T-cell (primary cell): Measurements from ENCODE around the gene FBXL14. TPM values are rescaled to one million over a fixed set of nuclear protein-coding genes. Genes with fewer than 3 reads are reported as not detected.

ENCODE experiments used
- ATAC-seq, 4 experiments: fragments of 200-7000 bp in 3 of 4; fragments of 150-1000 bp in 1 of 4; cut with Tn5 transposase; replicated peaks in 1 of 4; 1 replicate in 3 of 4; 2 replicates in 1 of 4; pipeline ENCODE4 v1.10.0; 2021; ENCODE audit warnings: moderate library complexity in 3 of 4, mild to moderate bottlenecking in 2 of 4, moderate number of reproducible peaks in 1 of 4
- CTCF ChIA-PET, 2 donors: fragments of 300-600 bp; sonication (Branson Sonifier 250); formaldehyde crosslinking; loops; one replicate each; lab custom pipeline; 2022; ENCODE audit warnings: antibody characterized with exemption in 2 of 2; lab: Charles Lee
- POLR2A ChIA-PET, 2 donors: fragments of 300-600 bp; sonication (Branson Sonifier 250); formaldehyde crosslinking; loops; one replicate each; lab custom pipeline; 2022; ENCODE audit warnings: antibody characterized with exemption in 2 of 2; lab: Charles Lee
- DNase-seq, 35 experiments: peaks; one replicate each; pipeline versions ENCODE4 v3.0.0 to v3.0.0-alpha.2; 2013 to 2023
- H3K27ac ChIP-seq: one replicate; pipeline ENCODE4 v1.5.1; 2013; ENCODE audit warnings: low read length
- H3K27me3 ChIP-seq, 2 experiments: replicated peaks in 1 of 2; 1 replicate in 1 of 2; 2 replicates in 1 of 2; pipeline versions ENCODE4 v1.6.1 to v1.7.0; 2013; ENCODE audit warnings: low read length in 1 of 2, mixed read lengths in 1 of 2; ENCODE audit not compliant: control insufficient read depth in 2 of 2, insufficient read depth in 2 of 2; ENCODE audit errors: extremely low read depth in 1 of 2
- H3K36me3 ChIP-seq, 2 donors: 1 replicate in 1 of 2; 2 replicates in 1 of 2; pipeline versions ENCODE4 v1.6.1 to v1.7.0; 2013; ENCODE audit warnings: low read length in 1 of 2; ENCODE audit not compliant: control insufficient read depth in 2 of 2, insufficient read depth in 1 of 2; ENCODE audit errors: extremely low read depth in 1 of 2
- H3K4me1 ChIP-seq, 2 experiments: 1 replicate in 1 of 2; 2 replicates in 1 of 2; pipeline versions ENCODE4 v1.6.1 to v1.7.0; 2013; ENCODE audit warnings: low read length in 2 of 2, mixed read lengths in 1 of 2; ENCODE audit not compliant: insufficient read depth in 2 of 2, control insufficient read depth in 1 of 2; ENCODE audit errors: extremely low read depth in 1 of 2
- H3K4me3 ChIP-seq, 2 donors: 1 replicate in 1 of 2; 2 replicates in 1 of 2; pipeline versions ENCODE4 v1.5.1 to v1.7.0; 2013; ENCODE audit warnings: mild to moderate bottlenecking in 2 of 2, low read length in 1 of 2, moderate library complexity in 1 of 2; ENCODE audit not compliant: control insufficient read depth in 1 of 2; ENCODE audit errors: extremely low read depth in 1 of 2
- H3K9me3 ChIP-seq: 2 replicates; pipeline ENCODE4 v1.7.0; 2013
- H3K27ac Mint-ChIP-seq, 2 donors: one replicate each; pipeline ENCODE4 v1.8.0; 2020 to 2021; ENCODE audit warnings: mild to moderate bottlenecking in 2 of 2, mixed read lengths in 2 of 2
- H3K27me3 Mint-ChIP-seq, 2 donors: one replicate each; pipeline ENCODE4 v1.8.0; 2021 to 2022; ENCODE audit warnings: mixed read lengths in 2 of 2
- H3K36me3 Mint-ChIP-seq: one replicate; pipeline ENCODE4 v1.8.0; 2021; ENCODE audit warnings: mixed read lengths
- H3K4me1 Mint-ChIP-seq, 3 donors: one replicate each; pipeline ENCODE4 v1.8.0; 2020 to 2022; ENCODE audit warnings: mixed read lengths in 3 of 3, mild to moderate bottlenecking in 1 of 3
- H3K4me3 Mint-ChIP-seq, 3 donors: one replicate each; pipeline ENCODE4 v1.8.0; 2020 to 2022; ENCODE audit warnings: mild to moderate bottlenecking in 3 of 3, mixed read lengths in 3 of 3, moderate library complexity in 3 of 3
- H3K9me3 Mint-ChIP-seq, 3 donors: one replicate each; pipeline ENCODE4 v1.8.0; 2020 to 2022; ENCODE audit warnings: mixed read lengths in 3 of 3
- WGBS: methylation state at CpG from one replicate; pipeline ENCODE4 v1.1.5; 2013; ENCODE audit warnings: missing lambda C conversion rate; ENCODE audit not compliant: insufficient coverage; 5-methylcytosine and 5-hydroxymethylcytosine counted together
- total RNA-seq, 35 experiments: library from RNA in 6 of 35; stranded (reverse) in 6 of 35; fragments of 120-200 nt in 1 of 35; gene quantifications; one replicate each; pipeline versions ENCODE4 v1.2.1 to v1.2.4 and lab custom pipeline; 2013 to 2026

The FBXL14 gene
- total RNA-seq, 5 donors from 2014 or later (not counting 1 experiment from before 2014, with no cell fraction given), result 27.3 to 48.7 (median 42.5) TPM

DNA sequence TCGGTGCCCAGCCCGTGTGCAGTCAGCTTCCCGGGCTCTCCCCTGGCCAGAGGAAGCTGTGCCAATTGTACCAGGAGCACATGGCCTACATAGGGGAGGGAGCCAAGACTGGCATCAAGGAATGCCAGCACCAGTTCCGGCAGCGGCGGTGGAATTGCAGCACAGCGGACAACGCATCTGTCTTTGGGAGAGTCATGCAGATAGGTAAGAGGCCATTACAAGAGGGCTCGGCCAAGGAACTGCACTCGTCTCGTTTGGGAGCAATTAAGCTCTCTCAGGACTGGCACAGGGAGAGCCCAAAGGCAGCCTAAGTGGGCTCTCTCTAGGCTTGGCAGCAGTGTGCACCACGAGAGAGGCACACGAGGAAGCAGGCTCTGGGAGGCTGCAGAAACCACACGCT lies 38.3 kb upstream of the FBXL14 start:
- WGBS, result 88% methylated on average over 12 of the region's 14 CpGs
- no peak for ATAC-seq
- no peak overlapping the region for H3K4me3 ChIP-seq
- no peak overlapping the region for H3K4me3 Mint-ChIP-seq
- peaks cover 51 to 60% of the 10 kb centered on the region in 2 donors for H3K27me3 Mint-ChIP-seq
- H3K9me3 ChIP-seq, result no peaks in the 10 kb centered on the region
- H3K36me3 Mint-ChIP-seq, result no peaks in the 10 kb centered on the region
- H3K27ac Mint-ChIP-seq, result no peak overlapping the region
- no peaks in the 10 kb centered on the region for H3K9me3 Mint-ChIP-seq
- no peak for DNase-seq
- peaks cover 3 to 62% of the 10 kb centered on the region in 2 experiments for H3K27me3 ChIP-seq
- H3K36me3 ChIP-seq, result no peaks in the 10 kb centered on the region
- CTCF ChIA-PET, result interaction anchor here in 1 of 2 donors (0.6 to 1.1 kb wide), 2 partner anchors 379 to 504 kb away, joined by 3 read pairs; no protein-coding TSS in a partner anchor
- peaks cover 2 to 20% of the 10 kb centered on the region in 2 experiments for H3K4me1 ChIP-seq
- H3K4me1 Mint-ChIP-seq, result peaks cover 15 to 26% (median 17%) of the 10 kb centered on the region in 3 donors
- no peak overlapping the region for H3K27ac ChIP-seq
- POLR2A ChIA-PET, result no interaction called here

DNA sequence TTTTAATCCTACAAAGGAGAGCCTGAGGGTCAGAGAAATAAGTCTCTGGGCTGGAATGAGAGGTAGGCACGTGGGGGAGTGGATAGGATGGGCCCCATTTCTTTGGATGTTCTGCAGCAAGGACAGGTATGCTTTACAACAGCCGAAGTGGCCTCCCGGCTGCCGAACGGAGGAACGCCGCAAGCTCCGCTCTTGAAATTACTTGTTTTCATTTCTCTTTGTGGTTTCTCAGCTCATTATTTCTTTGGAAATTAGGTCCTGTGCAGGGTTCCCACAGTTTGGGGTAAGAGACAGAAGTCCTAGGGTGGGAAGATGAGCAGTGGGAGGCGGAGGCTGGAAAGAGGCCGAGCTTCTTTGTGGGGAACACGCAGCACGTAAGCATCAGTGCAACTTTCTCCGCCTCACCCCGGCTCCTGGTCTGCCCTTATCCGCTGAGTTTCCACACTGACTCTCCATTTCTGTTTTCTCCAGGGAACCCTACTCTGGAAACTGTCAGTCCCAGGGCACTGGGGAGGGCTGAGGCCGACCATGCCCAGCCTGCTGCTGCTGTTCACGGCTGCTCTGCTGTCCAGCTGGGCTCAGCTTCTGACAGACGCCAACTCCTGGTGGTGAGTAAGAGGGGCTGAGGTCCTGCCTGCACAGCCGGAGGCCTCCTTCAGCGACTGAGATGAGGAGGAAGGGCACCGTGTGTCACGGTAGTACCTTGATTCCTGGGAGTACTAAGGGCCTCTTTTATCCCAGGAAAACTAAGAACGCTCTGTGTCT lies 36.6 kb upstream of the FBXL14 start:
- peaks cover 3 to 67% of the 10 kb centered on the region in 2 experiments for H3K27me3 ChIP-seq
- peaks cover 51 to 61% of the 10 kb centered on the region in 2 donors for H3K27me3 Mint-ChIP-seq
- no peak for DNase-seq
- H3K36me3 Mint-ChIP-seq, result no peaks in the 10 kb centered on the region
- H3K36me3 ChIP-seq, result no peaks in the 10 kb centered on the region
- 35% methylated on average over 15 of the region's 23 CpGs for WGBS
- peaks cover 2 to 20% of the 10 kb centered on the region in 2 experiments for H3K4me1 ChIP-seq
- H3K27ac Mint-ChIP-seq, result peak overlapping the region in 1 of 2 donors; percentile 57
- peaks cover 15 to 26% (median 17%) of the 10 kb centered on the region in 3 donors for H3K4me1 Mint-ChIP-seq
- CTCF ChIA-PET, result interaction anchor here in 1 of 2 donors (0.6 kb wide), 2 partner anchors 12 to 30 kb away, joined by 3 to 6 read pairs; no protein-coding TSS in a partner anchor
- H3K9me3 ChIP-seq, result no peaks in the 10 kb centered on the region
- H3K9me3 Mint-ChIP-seq, result no peaks in the 10 kb centered on the region
- peak overlapping the region in 1 of 2 donors; percentile 49 for H3K4me3 ChIP-seq
- no peak overlapping the region for H3K27ac ChIP-seq
- POLR2A ChIA-PET, result no interaction called here
- H3K4me3 Mint-ChIP-seq, result peak overlapping the region; percentile 58 to 82 (median 64)
- ATAC-seq, result peak in 1 of 4 experiments; percentile 20

DNA sequence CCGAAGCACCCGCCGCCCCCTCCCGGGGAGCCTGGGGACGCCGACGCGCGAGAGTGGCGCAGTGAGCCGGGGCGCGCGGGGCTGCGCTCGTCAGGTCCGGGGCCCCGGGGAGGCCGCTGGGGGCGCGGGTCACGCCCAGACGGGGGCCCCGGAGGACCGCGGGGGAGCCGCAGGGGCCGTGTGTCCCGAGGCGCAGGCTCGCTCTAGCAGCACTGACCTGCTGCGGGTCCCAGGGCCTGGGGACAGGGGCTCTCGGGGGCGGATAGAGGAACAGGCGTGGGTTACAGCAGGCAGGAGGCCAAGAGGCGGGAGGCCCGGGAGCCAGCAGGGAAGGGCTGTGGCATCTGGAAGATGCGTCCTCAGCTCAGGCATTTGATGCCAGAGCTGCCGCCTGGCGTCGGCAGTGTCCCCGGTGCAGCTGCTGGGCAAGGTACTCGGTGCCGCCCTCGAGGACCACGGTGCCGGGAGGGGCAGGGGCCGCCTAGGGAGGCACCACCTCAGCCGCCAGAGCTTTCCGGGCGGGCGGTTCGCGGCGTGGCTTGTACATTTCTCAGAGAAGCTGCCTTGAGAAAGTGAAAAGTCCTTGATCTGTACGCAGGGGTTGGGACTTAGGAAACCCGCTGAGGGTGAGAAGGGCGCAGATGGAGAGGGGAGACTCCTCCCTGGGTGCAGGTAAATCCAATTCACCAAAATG lies 35.9 kb upstream of the FBXL14 start:
- no peaks in the 10 kb centered on the region for H3K9me3 Mint-ChIP-seq
- H3K9me3 ChIP-seq, result no peaks in the 10 kb centered on the region
- ATAC-seq (peak; percentile 59 to 74 (median 64)), DNase-seq (peak in 10 of 35 experiments; percentile 3 to 32 (median 20))
- ChIA-PET CTCF (interaction anchor here in 1 of 2 donors (1.1 kb wide), 1 partner anchor 29 kb away, joined by 4 read pairs; no protein-coding TSS in a partner anchor), POLR2A (no interaction called here)
- H3K36me3 Mint-ChIP-seq, result no peaks in the 10 kb centered on the region
- peaks cover 3 to 63% of the 10 kb centered on the region in 2 experiments for H3K27me3 ChIP-seq
- no peak overlapping the region for H3K27ac ChIP-seq
- no peaks in the 10 kb centered on the region for H3K36me3 ChIP-seq
- H3K27me3 Mint-ChIP-seq, result peaks cover 49 to 61% of the 10 kb centered on the region in 2 donors
- WGBS, result 2% methylated on average over 48 of the region's 58 CpGs
- H3K27ac Mint-ChIP-seq, result peak overlapping the region in 1 of 2 donors; percentile 57
- peak overlapping the region; percentile 30 to 49 for H3K4me3 ChIP-seq
- H3K4me1 Mint-ChIP-seq, result peaks cover 15 to 26% (median 17%) of the 10 kb centered on the region in 3 donors
- H3K4me3 Mint-ChIP-seq, result peak overlapping the region; percentile 58 to 82 (median 64)
- H3K4me1 ChIP-seq, result peaks cover 2 to 20% of the 10 kb centered on the region in 2 experiments

DNA sequence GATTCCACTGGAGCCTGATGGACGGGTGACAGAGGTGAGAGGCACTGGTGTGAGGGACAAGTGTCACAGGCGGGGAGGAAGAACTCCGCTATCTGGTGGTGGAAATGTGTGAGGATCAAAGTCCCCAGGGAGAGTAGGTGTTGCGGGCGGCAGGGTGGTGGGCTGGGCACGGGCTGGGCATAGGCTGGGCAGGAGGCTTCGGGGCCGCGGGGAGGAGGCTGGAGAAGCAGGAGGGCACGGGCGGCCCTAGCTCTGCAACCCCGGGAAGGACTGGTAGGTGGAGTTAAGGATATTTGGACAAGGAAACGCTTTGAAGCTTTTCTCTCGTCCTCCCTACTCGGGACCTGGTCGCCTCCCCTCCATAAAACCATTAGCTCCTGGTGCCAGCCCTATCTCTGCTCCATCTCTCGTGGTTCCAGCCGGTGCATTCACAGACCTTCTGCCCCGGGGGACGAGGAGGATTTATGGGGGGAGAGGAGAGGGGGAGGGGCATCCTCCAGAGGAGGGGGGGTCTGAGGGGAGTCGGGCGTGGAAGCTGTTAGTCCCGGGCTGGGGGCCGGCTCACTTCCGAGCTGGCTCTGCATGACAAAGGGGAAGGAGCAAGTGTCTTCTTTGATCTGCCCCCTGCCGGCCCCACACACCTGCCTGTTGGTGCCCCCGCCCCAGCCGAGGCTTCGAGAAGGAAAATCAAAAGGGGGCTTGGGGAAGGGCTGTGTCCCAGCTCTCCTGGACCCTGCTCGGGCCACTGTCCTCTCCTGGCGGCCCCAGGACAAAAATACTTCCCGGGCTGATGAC lies 35.2 kb upstream of the FBXL14 start:
- POLR2A ChIA-PET, result no interaction called here
- Mint-ChIP-seq H3K4me3 (peak overlapping the region; percentile 59 to 82 (median 64)), H3K4me1 (peaks cover 15 to 24% (median 17%) of the 10 kb centered on the region in 3 donors), H3K36me3 (no peaks in the 10 kb centered on the region), H3K9me3 (no peaks in the 10 kb centered on the region), H3K27me3 (peaks cover 45 to 59% of the 10 kb centered on the region in 2 donors), H3K27ac (no peak overlapping the region)
- Histone ChIP-seq H3K4me3 (peak overlapping the region; percentile 30 to 49), H3K27ac (no peak overlapping the region), H3K36me3 (no peaks in the 10 kb centered on the region), H3K4me1 (peaks cover 2 to 20% of the 10 kb centered on the region in 2 experiments), H3K9me3 (no peaks in the 10 kb centered on the region), H3K27me3 (peaks cover 3 to 59% of the 10 kb centered on the region in 2 experiments)
- ATAC-seq, result peak in 2 of 4 experiments; percentile 14 to 24
- peak in 1 of 35 experiments; percentile 18 for DNase-seq
- WGBS, result 17% methylated on average over 18 of the region's 32 CpGs
- CTCF ChIA-PET, result interaction anchor here (0.6 to 1.1 kb wide), 2 partner anchors 28 to 233 kb away, joined by 3 to 4 read pairs; no protein-coding TSS in a partner anchor

DNA sequence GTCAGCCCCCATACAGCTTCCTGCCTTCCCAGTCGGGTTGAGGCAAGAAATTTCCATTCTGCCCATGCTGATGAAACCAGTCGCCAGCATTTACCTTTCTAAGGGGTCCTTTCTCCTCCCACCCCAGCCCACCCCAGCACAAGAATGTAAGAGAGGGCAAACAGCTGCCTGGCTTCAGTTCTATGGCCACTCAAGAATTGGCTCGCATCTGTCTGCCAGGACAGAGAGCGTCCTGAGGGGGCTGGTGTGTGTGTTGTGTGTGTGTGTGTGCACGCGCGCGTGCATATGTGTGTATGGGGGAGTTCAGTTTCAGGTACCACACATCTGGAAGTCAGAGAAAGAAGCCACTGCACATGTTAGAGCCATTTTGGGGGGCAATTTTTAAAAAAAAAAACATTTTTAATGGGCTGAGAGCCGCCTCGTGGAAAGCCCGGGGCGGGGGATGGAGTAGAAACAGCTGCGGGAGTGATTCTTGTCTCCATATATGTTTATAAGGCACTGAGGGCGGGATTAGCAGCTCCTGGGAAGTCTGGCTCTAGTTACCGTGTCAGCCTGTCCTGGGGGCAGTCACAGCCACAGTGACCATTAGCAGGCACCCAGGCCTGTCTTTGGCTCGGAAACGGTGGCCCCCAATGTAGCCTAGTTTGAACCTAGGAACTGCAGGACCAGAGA lies 34.4 kb upstream of the FBXL14 start, which contains the start of gene WNT5B:
Gene WNT5B (plus strand): TSS at position 566 of the 672 bp plus-strand sequence. CDS start 2,124 bp downstream, outside the sequence.
- CTCF ChIA-PET, result interaction anchor here (0.6 to 1.1 kb wide), 3 partner anchors 26 to 232 kb away, joined by 3 to 4 read pairs (median 3); no protein-coding TSS in a partner anchor

More for the DNA sequence above, 34.4 kb upstream of the FBXL14 start, which contains the start of gene WNT5B:
- H3K27ac ChIP-seq, result no peak within 1 kb of the TSS
- no peaks in the 10 kb centered on the region for H3K9me3 Mint-ChIP-seq
- peaks cover 15 to 24% (median 17%) of the 10 kb centered on the region in 3 donors for H3K4me1 Mint-ChIP-seq
- no peak within 1 kb of the TSS for H3K27ac Mint-ChIP-seq
- DNase-seq, result no peak
- H3K27me3 Mint-ChIP-seq, result peaks cover 41 to 55% of the 10 kb centered on the region in 2 donors
- H3K4me3 ChIP-seq, result peak within 1 kb of the TSS; percentile 30 to 49
- peaks cover 2 to 20% of the 10 kb centered on the region in 2 experiments for H3K4me1 ChIP-seq
- H3K9me3 ChIP-seq, result no peaks in the 10 kb centered on the region
- H3K36me3 ChIP-seq, result no peaks in the 10 kb centered on the region
- H3K27me3 ChIP-seq, result peaks cover 3 to 52% of the 10 kb centered on the region in 2 experiments
- ATAC-seq, result no peak
- WGBS, result 83% methylated on average over 15 of the region's 17 CpGs
- POLR2A ChIA-PET, result interaction anchor here in 1 of 2 donors (0.7 kb wide), 2 partner anchors 9 to 966 kb away, joined by 3 read pairs; no protein-coding TSS in a partner anchor
- peak within 1 kb of the TSS; percentile 59 to 82 (median 64) for H3K4me3 Mint-ChIP-seq
- no peaks in the 10 kb centered on the region for H3K36me3 Mint-ChIP-seq
